Kidney epithelial cell (primary cell): ENCODE results near the gene WFIKKN1. TPM values are rescaled to one million over a fixed set of nuclear protein-coding genes. Genes with fewer than 3 reads are reported as not detected.

Source experiments
- DNase-seq: peaks from one replicate; pipeline ENCODE4 v3.0.0-alpha.2; 2010; ENCODE audit warnings: low read depth
- H3K27me3 ChIP-seq: 2 replicates; pipeline ENCODE4 v1.6.0; 2011; ENCODE audit warnings: low read length; ENCODE audit not compliant: control insufficient read depth, insufficient read depth
- H3K36me3 ChIP-seq: 2 replicates; pipeline ENCODE4 v1.5.1; 2011; ENCODE audit warnings: low read length; ENCODE audit not compliant: control insufficient read depth, insufficient read depth
- H3K4me3 ChIP-seq: 2 replicates; pipeline ENCODE4 v1.5.1; 2011; ENCODE audit warnings: low read depth, mild to moderate bottlenecking, control low read depth, low read length
- total RNA-seq: library from RNA; depleted of rRNA; stranded (reverse); fragments of >200 nt; gene quantifications from 2 replicates; pipeline ENCODE4 v1.2.3, GENCODE V29; 2015
- TF ChIP-seq, protein P1 (sequence below): IDR thresholded peaks from 2 replicates; pipeline ENCODE4 v1.5.1; 2011; ENCODE audit warnings: mild to moderate bottlenecking, moderate library complexity, low read length, control low read depth, inconsistent platforms; ENCODE audit not compliant: insufficient read depth, poor library complexity, severe bottlenecking

The WFIKKN1 gene
- total RNA-seq, 1 donor from 2014 or later, result 0.08 TPM

DNA sequence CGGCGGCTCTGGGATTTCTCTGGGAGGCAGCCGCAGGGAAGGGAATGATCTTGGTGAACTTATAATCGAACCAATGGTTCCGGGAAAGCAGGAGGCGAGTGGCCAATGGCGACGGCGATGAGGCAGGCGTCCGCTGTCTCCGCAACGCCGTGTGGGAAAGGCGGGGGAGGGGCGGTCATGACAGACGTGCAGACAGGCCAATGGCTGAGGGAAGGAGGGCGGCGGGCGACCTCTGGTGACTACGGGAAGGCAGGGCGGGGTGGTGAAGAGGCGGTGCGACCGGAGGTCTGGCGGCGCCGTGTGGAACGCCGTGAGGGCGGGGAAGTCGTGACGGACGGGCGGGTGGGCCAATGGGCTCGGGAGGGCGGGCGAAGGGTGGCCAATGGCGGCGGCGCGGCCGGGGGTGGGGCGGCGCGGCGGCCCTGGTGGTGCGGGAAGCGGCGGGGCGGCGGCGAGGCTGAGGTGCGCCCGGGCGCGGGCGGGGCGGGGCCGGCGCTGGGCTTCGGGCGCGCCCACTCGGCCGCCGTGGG, 41.1 kb upstream of the WFIKKN1 start, which contains the start of gene RAB40C:
Gene RAB40C, plus strand, starts transcription at position 409 of the 530 bp plus-strand sequence. CDS start 226 bp downstream, outside the sequence.
- H3K27me3 ChIP-seq, result peaks cover 6% of the 10 kb centered on the region
- DNase-seq, result peak; percentile 78
- TF ChIP-seq, protein P1, sequence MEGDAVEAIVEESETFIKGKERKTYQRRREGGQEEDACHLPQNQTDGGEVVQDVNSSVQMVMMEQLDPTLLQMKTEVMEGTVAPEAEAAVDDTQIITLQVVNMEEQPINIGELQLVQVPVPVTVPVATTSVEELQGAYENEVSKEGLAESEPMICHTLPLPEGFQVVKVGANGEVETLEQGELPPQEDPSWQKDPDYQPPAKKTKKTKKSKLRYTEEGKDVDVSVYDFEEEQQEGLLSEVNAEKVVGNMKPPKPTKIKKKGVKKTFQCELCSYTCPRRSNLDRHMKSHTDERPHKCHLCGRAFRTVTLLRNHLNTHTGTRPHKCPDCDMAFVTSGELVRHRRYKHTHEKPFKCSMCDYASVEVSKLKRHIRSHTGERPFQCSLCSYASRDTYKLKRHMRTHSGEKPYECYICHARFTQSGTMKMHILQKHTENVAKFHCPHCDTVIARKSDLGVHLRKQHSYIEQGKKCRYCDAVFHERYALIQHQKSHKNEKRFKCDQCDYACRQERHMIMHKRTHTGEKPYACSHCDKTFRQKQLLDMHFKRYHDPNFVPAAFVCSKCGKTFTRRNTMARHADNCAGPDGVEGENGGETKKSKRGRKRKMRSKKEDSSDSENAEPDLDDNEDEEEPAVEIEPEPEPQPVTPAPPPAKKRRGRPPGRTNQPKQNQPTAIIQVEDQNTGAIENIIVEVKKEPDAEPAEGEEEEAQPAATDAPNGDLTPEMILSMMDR, result no peak

GRCh38 chr16:590188-590814, 40.5 kb upstream of the WFIKKN1 start:
- TF ChIP-seq, protein P1, result no peak
- H3K36me3 ChIP-seq, result no peaks in the 10 kb centered on the region
- H3K4me3 ChIP-seq, result peak overlapping the region; percentile 81
- no peak for DNase-seq
- peaks cover 5% of the 10 kb centered on the region for H3K27me3 ChIP-seq

More for the DNA sequence above, 41.1 kb upstream of the WFIKKN1 start, which contains the start of gene RAB40C:
- H3K36me3 ChIP-seq, result no peaks in the 10 kb centered on the region
- H3K4me3 ChIP-seq, result peak within 1 kb of the TSS; percentile 82

DNA sequence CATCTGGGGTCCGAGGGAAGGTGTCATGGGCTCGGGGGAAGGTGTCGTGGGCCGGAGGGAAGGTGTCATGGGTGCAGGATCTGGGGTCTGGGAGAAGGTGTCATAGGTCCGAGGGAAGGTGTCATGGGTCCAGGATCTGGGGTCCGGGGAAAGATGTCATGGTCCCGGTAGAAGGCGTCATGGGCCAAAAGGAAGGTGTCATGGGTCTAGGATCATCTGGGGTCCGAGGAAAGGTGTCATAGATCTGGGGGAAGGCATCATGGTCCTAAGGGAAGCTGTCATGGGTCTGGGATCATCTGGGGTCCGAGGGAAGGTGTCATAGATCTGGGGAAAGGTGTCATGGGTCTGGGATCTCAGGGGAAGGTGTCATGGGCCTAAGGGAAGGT, 40.0 kb upstream of the WFIKKN1 start:
- H3K27me3 ChIP-seq, result no peaks in the 10 kb centered on the region
- H3K36me3 ChIP-seq, result no peaks in the 10 kb centered on the region
- TF ChIP-seq, protein P1, result no peak
- peak overlapping the region; percentile 81 for H3K4me3 ChIP-seq
- no peak for DNase-seq

- Histone ChIP-seq H3K27me3 (no peaks in the 10 kb centered on the region), H3K36me3 (no peaks in the 10 kb centered on the region), H3K4me3 (no peak overlapping the region)
- TF ChIP-seq, protein P1, result no peak
- no peak for DNase-seq
These were observed 39.6 kb upstream of the WFIKKN1 start for GRCh38 chr16:591231-591630.

DNA sequence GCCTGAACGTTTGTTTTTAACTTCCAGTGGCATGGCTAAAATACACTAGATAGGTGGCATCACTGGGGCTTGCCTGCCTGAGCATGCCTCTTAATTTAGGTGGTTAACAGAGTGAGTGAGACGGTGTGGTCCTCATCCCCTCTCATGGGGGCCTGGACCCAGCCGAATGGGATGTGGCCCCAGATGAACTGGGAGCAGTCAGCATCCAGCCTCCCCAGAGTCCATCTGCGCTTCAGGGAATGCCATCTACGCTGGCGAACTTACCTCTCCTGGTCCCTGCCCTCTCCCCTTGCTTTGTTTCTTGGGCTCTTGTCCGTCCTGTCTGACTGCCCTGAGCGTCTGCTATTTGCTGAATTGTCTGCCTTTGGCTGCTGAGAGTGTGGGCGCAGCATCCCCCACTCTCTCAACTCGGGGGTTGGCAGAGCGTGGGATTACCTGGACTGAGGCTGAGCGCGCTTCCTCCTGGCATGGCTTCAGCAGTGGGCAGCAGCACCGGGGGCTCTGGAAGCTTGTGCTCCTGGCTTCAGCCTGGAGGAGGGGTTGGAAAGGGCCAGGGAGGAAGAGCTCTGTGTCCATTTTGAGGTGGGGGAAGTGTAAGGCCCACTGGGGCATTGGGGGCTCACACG, 38.8 kb upstream of the WFIKKN1 start:
- no peak overlapping the region for H3K4me3 ChIP-seq
- H3K27me3 ChIP-seq, result no peaks in the 10 kb centered on the region
- no peak for DNase-seq
- H3K36me3 ChIP-seq, result no peaks in the 10 kb centered on the region
- TF ChIP-seq, protein P1, result no peak
